HG03378 (cell line): ENCODE data around the gene RUNX2.

ENCODE experiments used
- ATAC-seq: cut with Tn5 transposase; IDR thresholded peaks from one replicate; pipeline ENCODE4 v1.9.1; 2021; ENCODE audit warnings: mild to moderate bottlenecking, moderate library complexity; ENCODE audit not compliant: unreplicated experiment

RUNX2 gene

GRCh38 chr6:45608252-45608913, 280.3 kb downstream of the RUNX2 start:
- ATAC-seq = no peak

- ATAC-seq = no peak
Measured at GRCh38 chr6:45609141-45609638, 281.1 kb downstream of the RUNX2 start.

- no peak for ATAC-seq
Measured at GRCh38 chr6:45610374-45610773, 282.2 kb downstream of the RUNX2 start.

- ATAC-seq = no peak
Measured at GRCh38 chr6:45610832-45611231, 282.7 kb downstream of the RUNX2 start.

GRCh38 chr6:45611491-45611890, 283.4 kb downstream of the RUNX2 start:
- ATAC-seq = no peak

GRCh38 chr6:45613656-45614055, 285.5 kb downstream of the RUNX2 start:
- ATAC-seq = no peak

GRCh38 chr6:45614488-45615285, 286.6 kb downstream of the RUNX2 start:
- no peak for ATAC-seq

- no peak for ATAC-seq
Measured at GRCh38 chr6:45616209-45616608, 288.1 kb downstream of the RUNX2 start.

- ATAC-seq = no peak
Measured at GRCh38 chr6:45617441-45617840, 289.3 kb downstream of the RUNX2 start.

- no peak for ATAC-seq
Measured at GRCh38 chr6:45618259-45618658, 290.1 kb downstream of the RUNX2 start.

GRCh38 chr6:45619211-45619760, 291.2 kb downstream of the RUNX2 start:
- ATAC-seq = no peak

- ATAC-seq = no peak
Measured at GRCh38 chr6:45619994-45620471, 291.9 kb downstream of the RUNX2 start.

- no peak for ATAC-seq
Measured at GRCh38 chr6:45624228-45624627, 296.1 kb downstream of the RUNX2 start.

- ATAC-seq = no peak
Measured at GRCh38 chr6:45625191-45625664, 297.1 kb downstream of the RUNX2 start.

- no peak for ATAC-seq
Measured at GRCh38 chr6:45626087-45626891, 298.2 kb downstream of the RUNX2 start.

- no peak for ATAC-seq
Measured at GRCh38 chr6:45630314-45630713, 302.2 kb downstream of the RUNX2 start.

GRCh38 chr6:45630801-45631200, 302.7 kb downstream of the RUNX2 start:
- no peak for ATAC-seq

GRCh38 chr6:45631396-45631795, 303.3 kb downstream of the RUNX2 start:
- no peak for ATAC-seq

- ATAC-seq = no peak
Measured at GRCh38 chr6:45633272-45633908, 305.3 kb downstream of the RUNX2 start.

GRCh38 chr6:45634231-45634630, 306.1 kb downstream of the RUNX2 start:
- no peak for ATAC-seq
